SU-DHL-6 (cell line): ENCODE results near the gene STIM2.

Source experiments
- CTCF ChIP-seq: fragments of 200-600 bp; sonication (generic); IDR thresholded peaks from one replicate; pipeline ENCODE4 v1.5.1; 2017; ENCODE audit warnings: antibody characterized with exemption, mild to moderate bottlenecking, low read length, moderate library complexity; ENCODE audit not compliant: insufficient read depth, poor library complexity, severe bottlenecking
- EZH2phosphoT487 ChIP-seq: fragments of 200-600 bp; sonication (generic), shearing (Covaris generic); conservative IDR thresholded peaks from 2 replicates; pipeline ENCODE4 v1.6.1; 2018; ENCODE audit warnings: mild to moderate bottlenecking, antibody characterized with exemption, low read length, moderate library complexity, mixed read lengths

- TF ChIP-seq EZH2phosphoT487 (no peak), CTCF (no peak)
Observed at GRCh38 chr4:26964994-26965393, 104.4 kb downstream of the STIM2 start.
